Superior temporal gyrus (tissue), 1 donor: ENCODE results near the gene OR6B3.
"Not testable (repeated sequence)": the region's sequence is repeated elsewhere in the genome, so short reads cannot be mapped to it uniquely, and the experiment has no call there.

Experiments
- DNase-seq: peaks from one replicate; pipeline ENCODE4 v3.0.0-alpha.2; 2016; ENCODE audit errors: extremely low spot score

The OR6B3 gene

GRCh38 chr2:240044096-240044495, 9.2 kb downstream of the OR6B3 start:
- DNase-seq = not testable (repeated sequence)

- no peak for DNase-seq
Measured at GRCh38 chr2:240043279-240043989, 9.9 kb downstream of the OR6B3 start.

GRCh38 chr2:240042740-240043139, 10.6 kb downstream of the OR6B3 start:
- DNase-seq = no peak

GRCh38 chr2:240041363-240041762, 12.0 kb downstream of the OR6B3 start:
- DNase-seq = no peak

GRCh38 chr2:240037358-240037757, 16.0 kb downstream of the OR6B3 start:
- no peak for DNase-seq

GRCh38 chr2:240033330-240033678, 20.0 kb downstream of the OR6B3 start:
- no peak for DNase-seq

GRCh38 chr2:240032406-240033329, 20.7 kb downstream of the OR6B3 start:
- no peak for DNase-seq

- no peak for DNase-seq
Measured at GRCh38 chr2:240030379-240031094, 22.8 kb downstream of the OR6B3 start, which contains the start of gene OR6B2. Gene OR6B2, minus strand, starts transcription at chr2:240030429. Its CDS starts 0 bp downstream, at chr2:240030429.

- DNase-seq = no peak
Measured at GRCh38 chr2:240024766-240025165, 28.6 kb downstream of the OR6B3 start.

GRCh38 chr2:240023792-240024191, 29.5 kb downstream of the OR6B3 start:
- no peak for DNase-seq

- peak; percentile 69 for DNase-seq
Measured at GRCh38 chr2:240021488-240022104, 31.7 kb downstream of the OR6B3 start.

- DNase-seq = no peak
Measured at GRCh38 chr2:240018071-240018750, 35.1 kb downstream of the OR6B3 start.

- no peak for DNase-seq
Measured at GRCh38 chr2:240014327-240014726, 39.0 kb downstream of the OR6B3 start.

GRCh38 chr2:240013343-240013742, 40.0 kb downstream of the OR6B3 start:
- no peak for DNase-seq

- DNase-seq = no peak
Measured at GRCh38 chr2:240002983-240003382, 50.3 kb downstream of the OR6B3 start.

GRCh38 chr2:240000671-240001070, 52.6 kb downstream of the OR6B3 start:
- no peak for DNase-seq

GRCh38 chr2:239997686-239998409, 55.5 kb downstream of the OR6B3 start:
- no peak for DNase-seq
